Stimulated activated CD4-positive, alpha-beta T cell treated with anti-CD3 and anti-CD28 coated beads, Interleukin-12 subunit alpha, Interleukin-12 subunit beta, amount 100 ng/mL, for 48 hours (primary cell): ENCODE results near the gene SLC25A51.

Experiments
- DNase-seq, 3 donors: peaks; one replicate each; pipeline ENCODE4 v3.0.0-alpha.2; 2020; ENCODE audit warnings: low read depth in 2 of 3, low spot score in 1 of 3

SLC25A51 gene, protein sequence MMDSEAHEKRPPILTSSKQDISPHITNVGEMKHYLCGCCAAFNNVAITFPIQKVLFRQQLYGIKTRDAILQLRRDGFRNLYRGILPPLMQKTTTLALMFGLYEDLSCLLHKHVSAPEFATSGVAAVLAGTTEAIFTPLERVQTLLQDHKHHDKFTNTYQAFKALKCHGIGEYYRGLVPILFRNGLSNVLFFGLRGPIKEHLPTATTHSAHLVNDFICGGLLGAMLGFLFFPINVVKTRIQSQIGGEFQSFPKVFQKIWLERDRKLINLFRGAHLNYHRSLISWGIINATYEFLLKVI

DNA sequence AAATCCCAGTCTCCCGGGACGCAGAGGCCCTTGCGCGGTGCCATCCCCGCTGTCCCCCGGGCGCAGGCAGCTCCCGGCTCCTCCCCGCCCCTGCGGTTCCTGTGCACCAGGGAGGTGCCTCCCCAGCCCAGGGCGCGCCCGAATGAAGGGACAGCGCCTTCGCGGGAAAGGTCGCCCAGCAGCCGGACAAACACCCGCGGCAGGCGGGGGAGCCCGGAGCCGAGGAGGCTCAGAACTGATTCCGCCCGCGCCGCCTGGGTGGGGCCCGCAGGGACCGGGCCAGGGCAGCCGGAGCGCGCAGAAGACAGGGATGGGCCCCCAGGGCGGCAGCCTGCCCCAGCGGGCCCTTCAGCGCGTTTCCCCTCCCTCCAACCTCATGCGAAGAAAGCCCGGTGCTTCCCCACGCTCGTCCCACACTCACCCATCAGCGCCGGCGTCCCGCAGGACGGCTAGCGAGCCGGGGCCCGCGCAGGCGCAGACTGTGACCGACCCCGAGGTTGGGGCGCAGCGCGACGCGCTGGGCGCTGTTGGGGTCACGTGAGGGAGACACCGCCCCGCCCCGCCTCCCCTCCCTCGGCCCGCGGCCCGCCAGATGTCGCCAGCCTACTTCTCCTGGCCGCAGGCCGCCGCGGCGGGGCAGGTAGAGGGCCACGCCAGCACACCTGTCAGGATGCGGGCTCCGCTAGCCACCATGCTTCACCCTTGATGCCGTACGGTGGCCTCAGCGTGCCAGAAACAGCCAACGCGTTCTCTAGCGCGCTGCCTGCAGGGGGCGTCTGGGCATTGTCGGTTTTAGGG is at the start of gene SLC25A51:
SLC25A51 (minus strand) TSS at position 481 of the 798 bp plus-strand sequence. CDS start 15,577 bp downstream, outside the sequence.
- DNase-seq: peak; percentile 88 to 95 (median 91)

DNA sequence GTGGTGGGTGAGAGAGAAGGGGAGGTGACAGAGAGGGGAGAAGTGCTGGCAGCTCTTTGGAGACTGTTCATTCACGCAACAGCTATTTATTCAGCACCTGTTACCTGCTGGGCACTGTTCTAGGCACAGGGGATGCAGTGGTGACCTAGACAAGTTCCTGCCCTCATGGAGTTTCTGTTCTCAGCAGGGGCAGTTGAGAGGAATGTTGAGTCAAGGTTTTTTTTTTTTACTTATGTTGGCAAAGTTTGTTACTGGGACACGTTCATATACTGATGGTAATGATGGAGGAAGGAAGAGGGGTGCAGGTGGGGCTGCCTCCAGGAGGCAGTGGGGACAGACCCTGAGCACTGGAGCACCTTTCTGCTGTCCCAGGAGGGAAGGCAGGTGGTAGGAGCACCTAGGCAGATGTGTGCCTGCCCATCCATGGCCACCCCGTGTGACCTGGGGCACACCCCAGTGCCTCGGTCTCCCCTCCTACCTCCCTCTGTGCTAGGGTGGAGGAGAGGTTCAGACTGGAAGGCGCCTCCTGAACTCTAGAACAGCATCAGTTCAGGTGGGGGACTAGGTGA is 49.4 kb upstream of the SLC25A51 start:
- no peak for DNase-seq

DNA sequence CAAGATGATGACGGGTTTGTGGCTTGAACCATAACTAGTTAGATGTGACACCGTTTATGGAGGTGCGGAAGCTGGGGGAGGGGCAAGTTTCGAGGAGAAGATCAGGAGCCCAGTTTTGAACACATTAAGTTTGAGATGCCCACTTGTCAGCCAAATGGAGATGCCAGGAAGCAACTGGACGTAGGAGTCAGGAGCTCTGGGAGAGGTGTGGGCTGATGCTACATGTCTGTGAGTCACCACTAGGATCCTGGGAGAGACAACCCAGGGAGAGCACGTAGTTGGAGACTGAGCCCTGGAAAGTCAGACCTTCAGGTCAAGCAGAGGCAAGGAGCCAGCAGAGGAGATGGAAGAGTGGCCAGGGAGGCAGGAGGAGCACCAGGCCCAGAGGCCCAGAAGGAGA is 48.8 kb upstream of the SLC25A51 start:
- DNase-seq: no peak

DNA sequence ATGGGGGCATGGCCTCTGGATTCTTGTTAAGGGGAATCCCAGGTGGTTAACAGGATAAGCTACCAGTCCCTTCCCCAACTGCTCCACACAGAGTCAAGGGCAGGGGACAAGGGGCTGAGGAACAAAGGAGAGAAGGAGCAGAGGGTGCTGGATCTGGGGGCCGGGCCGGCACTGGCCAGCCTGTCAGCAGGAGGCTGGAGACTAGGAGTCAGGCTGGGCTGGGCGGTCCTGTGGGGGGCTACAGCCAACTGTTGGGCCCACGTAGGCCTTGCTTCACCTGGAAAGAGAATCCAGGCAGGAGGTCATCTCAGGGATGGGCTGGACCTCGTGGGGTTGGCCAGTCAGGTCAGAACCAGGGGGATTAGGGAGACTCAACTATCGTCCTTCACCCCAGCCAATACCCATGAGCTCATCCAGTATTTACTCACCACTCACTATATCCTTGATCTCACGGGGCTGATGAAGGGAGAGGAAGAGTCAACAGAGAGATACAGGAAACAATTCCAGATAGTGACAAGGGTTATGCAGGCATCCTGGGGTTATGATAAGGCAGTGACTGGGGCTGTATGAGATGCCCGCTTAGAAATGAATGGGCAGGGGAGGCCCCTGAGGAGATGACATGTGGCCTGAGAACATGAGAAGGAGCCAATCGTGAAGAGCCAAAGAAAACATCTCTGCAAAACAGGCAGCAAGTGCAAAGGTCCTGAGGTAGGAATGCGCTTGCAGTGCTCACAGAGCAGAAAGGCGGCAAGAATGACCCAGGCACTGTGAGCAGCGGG is 47.9 kb upstream of the SLC25A51 start:
- DNase-seq: no peak

DNA sequence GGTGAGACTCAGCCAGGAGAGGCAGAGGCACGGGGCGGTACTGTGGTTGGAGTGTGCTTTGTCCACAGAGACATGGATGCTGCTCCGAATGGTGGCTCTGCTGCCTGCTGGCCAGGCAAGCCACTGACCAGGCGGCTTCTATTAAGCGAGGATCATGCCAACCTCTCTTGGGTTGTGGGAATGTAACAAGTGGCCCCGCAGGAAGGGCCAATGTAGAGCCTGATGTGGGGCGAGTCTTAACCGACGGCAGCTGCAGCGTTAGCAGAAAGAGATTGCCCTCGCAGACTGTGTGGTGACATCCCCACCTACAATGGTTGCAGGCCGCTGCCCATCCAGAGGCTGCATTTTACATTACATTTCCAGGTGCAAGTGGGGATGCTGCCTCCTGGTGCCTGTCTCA is 46.6 kb upstream of the SLC25A51 start:
- no peak for DNase-seq

DNA sequence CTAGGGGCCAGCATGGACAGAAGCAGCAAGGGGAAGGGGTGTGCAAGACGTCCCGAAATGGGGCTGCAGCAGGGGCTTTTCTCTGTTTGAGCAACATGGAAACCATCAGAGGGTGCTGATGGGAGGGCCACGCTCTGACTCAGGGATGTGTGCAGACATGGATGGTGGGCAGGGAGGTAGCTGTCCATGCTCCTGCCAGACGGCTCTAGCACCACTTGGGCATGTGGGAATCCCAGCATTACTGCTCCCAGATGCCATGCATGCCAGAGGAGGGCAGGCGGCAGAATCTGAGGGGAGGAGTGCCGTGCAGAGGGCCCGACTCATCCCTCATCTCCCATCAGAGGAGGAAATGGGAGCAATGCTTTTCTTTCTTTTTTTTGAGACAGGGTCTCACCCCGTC is 45.6 kb upstream of the SLC25A51 start:
- no peak for DNase-seq

DNA sequence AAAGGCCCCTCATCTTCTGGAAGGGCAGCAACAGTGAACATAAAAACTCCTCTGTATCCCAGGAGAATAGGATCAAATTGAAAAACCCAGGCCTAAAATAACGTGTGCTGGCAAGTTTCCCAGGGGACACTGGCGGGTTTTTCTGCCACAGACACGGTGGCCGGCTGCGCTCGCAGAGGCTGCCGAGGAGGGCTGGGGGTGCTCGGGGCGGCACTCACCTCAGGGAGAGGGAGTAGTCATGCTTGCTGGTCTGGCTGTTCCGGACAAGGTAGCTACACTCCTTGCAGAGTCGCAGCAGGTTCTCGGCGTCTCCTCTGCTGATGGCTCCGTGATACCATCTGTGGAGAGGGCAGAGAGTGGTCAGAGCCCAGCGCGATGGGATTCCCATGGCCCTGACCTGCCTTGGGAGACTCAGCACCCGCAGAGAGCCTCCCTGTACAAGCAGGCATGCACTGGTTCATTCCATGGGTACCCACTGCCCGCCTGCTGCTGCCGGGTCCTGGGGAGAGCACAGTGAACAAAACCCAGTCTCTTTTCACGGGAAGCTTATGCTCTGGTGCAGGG is 44.6 kb upstream of the SLC25A51 start:
- no peak for DNase-seq

DNA sequence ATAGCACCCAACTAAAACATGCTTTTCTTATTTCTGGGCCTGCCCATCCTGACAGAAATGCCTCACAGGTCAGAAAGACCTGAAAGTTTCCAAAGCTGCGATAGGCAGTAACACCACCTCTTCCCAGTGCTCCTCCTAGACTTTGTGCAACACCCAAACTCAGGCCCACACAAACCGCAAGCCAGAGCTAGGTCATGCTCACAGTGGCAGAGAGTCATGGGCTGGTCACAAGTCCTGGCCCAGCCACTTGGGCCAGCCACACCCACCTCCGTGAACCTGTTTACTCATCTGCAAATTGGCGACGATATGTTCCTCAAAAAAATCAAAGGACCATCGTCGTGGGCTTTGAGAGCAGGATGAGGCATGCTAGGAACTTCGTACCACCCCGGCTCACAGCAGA is 44.0 kb upstream of the SLC25A51 start:
- no peak for DNase-seq

DNA sequence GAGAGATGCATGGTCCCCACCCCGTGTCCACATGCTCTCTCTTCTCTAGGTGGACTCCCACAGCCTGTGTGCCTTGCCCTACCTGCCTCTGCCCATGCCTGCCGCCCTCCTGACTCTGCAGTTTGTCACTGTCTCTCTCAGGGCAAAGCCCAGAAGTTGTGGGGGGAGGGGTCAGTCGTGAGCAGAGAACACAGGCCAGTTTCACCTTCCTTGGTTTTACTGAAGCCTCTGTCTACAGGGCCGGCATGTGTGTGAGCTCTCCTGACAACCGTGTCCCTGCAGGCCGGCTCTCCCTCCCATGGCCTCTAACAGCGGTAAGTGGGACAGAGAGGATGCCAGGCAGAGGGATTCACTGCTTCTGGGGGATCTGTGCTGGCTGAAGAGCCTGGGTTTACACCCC is 43.5 kb upstream of the SLC25A51 start:
- no peak for DNase-seq

DNA sequence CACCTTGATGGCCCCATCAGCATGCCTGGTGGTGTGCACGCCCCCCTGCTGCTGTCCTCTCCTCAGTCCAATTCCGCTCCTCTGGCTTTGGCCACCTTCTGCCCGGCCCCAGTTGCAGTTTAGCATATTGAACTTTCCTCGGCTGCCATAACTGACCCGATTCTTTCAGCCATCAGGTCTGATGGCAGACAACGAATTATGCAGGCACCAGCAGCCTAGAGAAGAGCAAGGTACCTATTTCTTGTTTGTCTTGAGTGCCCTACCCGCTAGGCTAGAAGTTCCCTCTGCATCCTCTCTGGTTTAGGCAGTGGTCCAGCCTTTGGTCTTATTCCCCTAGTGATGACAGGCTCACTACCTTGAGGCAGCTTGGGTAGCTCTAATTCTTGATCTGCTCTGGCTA is 43.0 kb upstream of the SLC25A51 start:
- no peak for DNase-seq

DNA sequence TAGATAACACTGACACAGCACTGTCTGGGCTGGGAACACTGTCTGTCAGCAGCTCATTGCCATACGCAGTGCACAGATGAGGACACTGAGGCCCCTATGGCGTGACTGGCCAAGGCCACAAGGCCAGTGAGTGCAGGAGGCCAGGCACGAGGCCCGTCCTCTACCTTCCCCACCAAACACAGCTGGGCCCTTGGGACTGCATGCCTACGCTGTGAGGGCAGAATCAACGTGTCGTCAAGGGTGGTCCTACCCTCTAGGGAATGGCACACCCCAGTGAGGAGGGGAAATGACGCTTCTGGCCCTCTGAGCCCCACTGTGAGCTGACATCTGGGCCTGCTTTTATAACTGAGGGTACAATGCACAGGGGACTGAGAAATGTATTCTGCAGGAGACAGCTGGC is 42.1 kb upstream of the SLC25A51 start:
- no peak for DNase-seq

DNA sequence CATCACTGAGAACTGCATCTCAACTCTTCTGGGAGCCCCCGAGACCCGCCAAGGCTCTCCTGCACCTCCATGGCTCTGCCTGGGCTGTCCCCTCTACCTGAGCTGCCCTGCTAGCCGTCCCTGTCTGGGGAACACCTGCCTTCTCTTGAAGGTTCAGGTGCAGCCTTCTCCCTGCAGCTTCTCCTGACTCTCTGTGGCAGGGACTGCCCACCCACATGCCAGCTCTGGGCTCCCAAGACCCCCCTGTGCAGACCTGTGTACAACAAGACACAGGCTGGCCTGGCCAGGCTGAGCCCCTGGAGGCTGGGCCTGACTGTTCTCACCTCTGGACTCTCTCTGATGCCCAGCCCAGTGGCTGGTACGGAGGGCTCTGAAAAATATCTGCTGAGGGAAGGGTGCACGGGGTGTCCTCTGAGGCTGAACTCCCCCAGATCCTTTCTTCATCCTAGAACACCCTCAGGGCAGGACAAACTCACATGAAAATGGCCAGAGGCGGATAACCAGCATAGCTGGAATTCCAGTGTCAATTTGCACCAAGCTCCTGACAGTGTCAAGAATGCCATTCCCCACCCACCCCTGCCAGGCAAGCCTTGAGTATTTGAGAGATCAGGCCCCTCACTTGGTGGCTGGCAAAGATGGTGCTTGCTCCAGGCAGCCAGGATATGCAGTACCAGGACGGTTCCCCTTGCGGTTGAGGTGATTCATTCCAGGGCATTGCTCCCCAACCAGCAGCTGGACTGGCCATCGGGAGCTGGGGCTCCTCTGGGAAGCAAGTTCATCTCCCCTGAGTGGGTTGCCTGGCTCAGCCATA is 40.9 kb upstream of the SLC25A51 start:
- no peak for DNase-seq

DNA sequence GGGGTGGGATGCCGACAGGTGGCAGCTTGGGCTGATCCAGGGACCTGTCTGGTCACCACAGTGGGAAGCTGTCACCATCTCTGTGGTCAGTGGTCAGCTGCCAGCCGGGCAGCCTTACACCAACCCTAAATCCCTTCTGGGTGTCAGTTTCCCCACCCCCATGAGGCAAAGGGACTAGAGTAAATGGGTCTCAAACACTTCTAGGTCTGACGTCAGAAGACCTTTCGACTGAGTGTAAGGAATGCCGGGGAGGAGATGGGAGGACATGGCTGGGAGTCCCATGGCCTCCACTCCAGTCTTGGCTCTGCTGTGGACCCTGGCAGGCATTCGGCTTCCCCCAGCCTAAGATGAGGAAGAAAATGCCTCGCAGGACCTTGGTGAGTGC is 40.3 kb upstream of the SLC25A51 start:
- DNase-seq: no peak

DNA sequence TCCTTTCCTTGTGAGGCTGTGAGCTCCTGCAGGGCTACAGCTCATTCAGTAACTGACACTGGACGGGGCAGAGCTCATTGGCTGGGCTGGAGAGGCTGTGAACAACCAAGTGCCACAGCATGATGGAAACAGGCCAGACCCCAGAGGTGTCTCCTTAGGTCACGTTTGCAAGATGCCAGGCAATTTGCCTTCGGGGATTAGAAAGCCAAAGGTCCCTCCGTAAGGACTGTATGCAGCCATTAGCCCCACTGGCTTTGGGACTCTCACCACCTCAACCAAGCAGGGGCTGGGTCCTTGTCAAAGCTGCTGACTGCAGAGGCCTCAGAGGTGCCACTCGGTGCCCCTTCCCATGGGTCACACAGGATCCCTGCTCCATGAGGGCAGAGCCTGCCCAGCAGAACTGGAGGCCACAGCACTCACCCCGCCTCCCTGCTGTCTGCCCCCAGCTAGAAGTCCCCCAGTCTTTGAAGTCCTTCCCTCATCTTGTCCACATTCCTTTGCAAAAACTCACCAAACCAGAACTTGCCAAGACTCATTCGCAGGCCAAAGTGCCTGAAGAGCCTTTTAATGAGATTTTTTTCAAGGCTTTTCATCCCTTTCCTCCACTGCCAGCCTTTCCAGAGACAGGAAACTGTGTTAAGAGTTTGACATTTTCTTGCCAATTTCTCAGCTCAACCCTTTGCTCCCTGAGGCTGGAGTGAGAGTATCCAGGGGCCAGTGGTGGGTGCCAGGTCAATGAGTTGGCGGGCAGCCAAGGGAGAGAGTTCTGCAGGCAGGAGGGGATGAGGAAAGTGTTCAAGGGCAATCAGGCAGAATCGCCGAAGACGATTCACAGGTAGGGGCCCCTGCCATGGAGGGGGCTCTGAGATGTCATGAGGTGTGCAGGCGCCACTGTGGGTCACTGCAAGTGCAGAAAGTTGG is 39.7 kb upstream of the SLC25A51 start:
- DNase-seq: no peak

DNA sequence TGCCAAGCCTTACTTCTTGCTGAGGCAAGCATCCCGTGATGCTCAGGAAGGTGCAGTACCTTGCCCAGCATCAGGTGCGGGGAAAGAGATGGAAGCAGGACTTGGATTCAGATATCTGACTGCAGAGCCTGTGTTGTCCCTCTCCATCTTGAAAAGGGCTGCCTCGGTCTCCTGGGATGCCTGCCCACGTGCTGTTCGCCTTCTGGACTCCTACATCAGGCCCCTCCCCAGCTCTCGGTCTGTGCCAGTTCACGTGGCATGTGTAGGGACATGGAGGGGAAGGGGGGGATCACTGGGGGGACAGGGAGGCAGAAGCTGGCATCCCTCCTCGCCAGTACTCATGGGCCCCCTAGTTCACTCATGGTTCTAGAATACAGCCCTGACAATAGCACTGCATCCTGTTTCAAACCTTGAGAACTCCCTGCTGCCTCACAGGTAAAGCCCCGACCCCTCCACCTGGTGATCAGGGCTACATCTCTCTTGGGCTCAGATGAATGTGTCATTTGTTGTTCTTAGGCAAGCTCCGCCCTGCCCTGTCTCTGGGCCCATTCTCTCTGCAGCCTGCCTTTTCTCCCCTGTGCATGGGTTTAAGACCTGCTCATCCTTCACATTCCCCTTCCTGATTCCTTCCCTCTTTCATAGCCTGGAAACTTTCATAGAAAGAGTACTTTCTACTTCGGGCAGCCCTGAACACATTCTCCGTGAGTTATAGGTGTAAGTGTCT is 38.9 kb upstream of the SLC25A51 start:
- no peak for DNase-seq

DNA sequence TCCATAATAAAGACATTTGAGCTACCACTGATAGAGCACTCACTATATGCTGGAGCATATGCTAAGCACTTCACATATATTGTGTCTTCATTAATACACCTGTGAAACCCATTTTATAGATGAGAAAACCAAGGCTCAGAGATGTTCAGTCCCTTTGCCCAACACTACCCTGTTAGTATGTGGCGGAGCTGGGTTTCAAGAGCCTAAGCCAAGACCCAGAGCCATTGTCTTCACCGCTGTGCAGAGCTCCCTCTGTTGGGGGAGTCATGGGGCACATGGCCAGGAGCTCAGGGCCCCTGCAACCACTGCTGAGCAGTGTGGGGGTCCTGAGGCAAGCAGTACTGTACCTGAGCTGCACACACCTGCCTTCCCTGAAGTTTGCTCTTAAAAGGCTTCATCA is 37.3 kb upstream of the SLC25A51 start:
- no peak for DNase-seq

DNA sequence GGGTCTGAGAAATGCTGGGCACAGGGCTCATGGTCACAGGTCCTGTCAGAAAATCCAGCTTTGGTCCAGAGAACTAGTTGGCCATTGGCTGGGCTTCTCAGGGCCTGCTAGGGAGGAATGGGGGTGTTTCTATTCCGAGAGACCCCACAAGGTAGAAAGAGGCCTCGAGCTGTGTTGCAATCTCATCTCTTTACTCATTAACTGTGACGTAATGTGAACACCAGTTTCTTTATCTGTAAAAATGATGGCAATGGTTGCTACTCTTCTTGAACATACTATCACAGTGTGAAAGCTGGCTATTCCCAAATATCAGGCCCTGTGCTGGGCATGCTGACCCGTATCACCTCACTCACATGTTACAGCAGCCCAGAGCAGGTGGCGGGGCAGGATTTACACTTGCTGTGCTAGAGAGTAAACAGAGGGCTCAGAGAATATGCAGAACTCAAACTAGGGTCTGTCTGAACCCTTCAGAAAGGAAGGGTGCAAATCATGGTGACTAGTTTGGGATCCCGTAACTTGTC is 35.7 kb upstream of the SLC25A51 start:
- no peak for DNase-seq

DNA sequence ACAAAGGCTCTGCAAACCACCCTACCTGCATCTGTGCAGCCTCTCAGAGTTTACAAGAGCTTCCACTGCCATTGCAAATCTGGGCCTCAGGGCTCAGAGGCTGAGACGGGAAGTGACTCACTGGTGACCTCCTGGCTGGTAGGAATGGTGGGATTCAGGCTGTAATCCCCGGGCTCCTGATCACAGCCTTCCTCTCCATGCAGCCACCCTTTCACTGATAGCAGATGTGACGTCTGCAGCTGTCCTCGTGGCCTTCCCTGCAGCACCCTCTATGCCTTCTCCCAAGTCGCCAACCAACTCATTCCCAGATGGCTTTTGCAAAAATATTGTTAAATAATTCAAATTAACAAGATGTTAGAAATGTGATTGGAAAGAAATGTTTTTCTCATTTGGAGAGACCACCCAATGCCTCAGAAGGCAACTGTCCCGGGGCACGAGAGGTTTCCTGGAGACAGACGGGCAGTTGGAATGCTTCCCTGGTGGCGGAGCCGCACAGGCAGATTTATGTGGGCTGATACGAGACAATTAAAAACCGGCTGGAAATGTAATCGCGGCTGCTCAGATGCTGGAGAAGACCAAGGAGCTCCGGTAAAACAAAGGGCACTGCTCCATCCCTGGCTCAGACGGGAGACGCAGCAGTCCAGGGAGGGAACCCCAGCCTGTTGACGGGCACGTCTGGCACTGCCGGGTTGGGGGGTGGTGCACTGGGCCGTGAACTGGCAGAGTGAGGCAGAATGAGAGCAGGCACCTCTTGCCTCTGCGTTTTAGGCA is 34.4 kb upstream of the SLC25A51 start:
- DNase-seq: no peak
